ENCODE results near the gene ZCCHC2. TPM values are rescaled to one million over a fixed set of nuclear protein-coding genes. Genes with fewer than 3 reads are reported as not detected.
A peak's percentile ranks its signal among the peaks of the same experiment; 100 is the strongest.

Gene ZCCHC2
- total and polyA plus RNA-seq, 4 donors: 7.1 to 25.4 (median 10.8) TPM

DNA sequence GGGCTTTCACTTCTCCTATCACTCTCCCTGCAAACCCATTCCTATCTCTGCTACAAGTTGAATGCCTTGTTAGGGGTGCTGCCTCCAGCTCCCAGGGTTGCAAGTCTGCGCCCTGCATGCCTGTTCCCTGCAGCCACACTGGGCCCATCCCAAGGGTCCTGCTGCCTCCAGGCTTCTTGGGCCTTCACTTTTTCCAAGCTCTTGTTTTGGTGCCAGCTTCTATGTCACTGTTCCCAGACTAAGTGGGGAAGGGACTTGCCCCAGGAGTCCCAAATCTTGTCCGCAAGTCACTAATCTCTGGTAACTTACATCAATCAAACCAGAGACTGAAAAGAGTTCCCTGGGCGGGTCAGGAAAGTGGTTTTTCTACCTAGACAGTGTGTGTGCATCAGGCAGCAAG lies 65.4 kb downstream of the ZCCHC2 start:
- peaks cover 0 to 6% (median 1%) of the 10 kb centered on the region in 4 donors for H3K36me3 ChIP-seq (ENCODE audit: control insufficient read depth in 4 of 4, insufficient read depth in 3 of 4, low read depth in 1 of 4, low read length in 3 of 4)
- H3K4me1 ChIP-seq (ENCODE audit: control insufficient read depth in 4 of 4, insufficient read depth in 4 of 4, low read length in 3 of 4): peaks cover 0 to 20% (median 10%) of the 10 kb centered on the region in 4 donors
- peak; percentile 31 for DNase-seq (ENCODE audit: low spot score)
- H3K9me3 ChIP-seq (ENCODE audit: control insufficient read depth in 4 of 4, low read length in 3 of 4): peaks cover 0 to 3% (median 0%) of the 10 kb centered on the region in 4 donors
- H3K9ac ChIP-seq (ENCODE audit: low read depth in 1 of 2, low read length in 2 of 2): no peak overlapping the region
- H3K27me3 ChIP-seq (ENCODE audit: control insufficient read depth in 4 of 4, insufficient read depth in 4 of 4, low read length in 3 of 4): no peaks in the 10 kb centered on the region
- TF ChIP-seq, protein P1, sequence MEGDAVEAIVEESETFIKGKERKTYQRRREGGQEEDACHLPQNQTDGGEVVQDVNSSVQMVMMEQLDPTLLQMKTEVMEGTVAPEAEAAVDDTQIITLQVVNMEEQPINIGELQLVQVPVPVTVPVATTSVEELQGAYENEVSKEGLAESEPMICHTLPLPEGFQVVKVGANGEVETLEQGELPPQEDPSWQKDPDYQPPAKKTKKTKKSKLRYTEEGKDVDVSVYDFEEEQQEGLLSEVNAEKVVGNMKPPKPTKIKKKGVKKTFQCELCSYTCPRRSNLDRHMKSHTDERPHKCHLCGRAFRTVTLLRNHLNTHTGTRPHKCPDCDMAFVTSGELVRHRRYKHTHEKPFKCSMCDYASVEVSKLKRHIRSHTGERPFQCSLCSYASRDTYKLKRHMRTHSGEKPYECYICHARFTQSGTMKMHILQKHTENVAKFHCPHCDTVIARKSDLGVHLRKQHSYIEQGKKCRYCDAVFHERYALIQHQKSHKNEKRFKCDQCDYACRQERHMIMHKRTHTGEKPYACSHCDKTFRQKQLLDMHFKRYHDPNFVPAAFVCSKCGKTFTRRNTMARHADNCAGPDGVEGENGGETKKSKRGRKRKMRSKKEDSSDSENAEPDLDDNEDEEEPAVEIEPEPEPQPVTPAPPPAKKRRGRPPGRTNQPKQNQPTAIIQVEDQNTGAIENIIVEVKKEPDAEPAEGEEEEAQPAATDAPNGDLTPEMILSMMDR (IDR thresholded peaks at IDR 0.05; ENCODE audit: low read depth, low read length, missing input control): no peak
- TF ChIP-seq GABPA (IDR thresholded peaks at IDR 0.05 in 1 of 2, conservative IDR thresholded peaks at IDR 0.05 in 1 of 2) (no peak), YY1 (IDR thresholded peaks at IDR 0.05) (no peak), JUND (IDR thresholded peaks at IDR 0.05) (no peak), EGR1 (IDR thresholded peaks at IDR 0.05; ENCODE audit: low read depth in 2 of 2) (no peak), HNF4A (conservative IDR thresholded peaks at IDR 0.05) (no peak)
- TF ChIP-seq, protein P2, sequence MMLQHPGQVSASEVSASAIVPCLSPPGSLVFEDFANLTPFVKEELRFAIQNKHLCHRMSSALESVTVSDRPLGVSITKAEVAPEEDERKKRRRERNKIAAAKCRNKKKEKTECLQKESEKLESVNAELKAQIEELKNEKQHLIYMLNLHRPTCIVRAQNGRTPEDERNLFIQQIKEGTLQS (IDR thresholded peaks at IDR 0.05): no peak
- no peak overlapping the region for H3K4me3 ChIP-seq (ENCODE audit: low read depth in 1 of 3, low read length in 3 of 3)
- no peak overlapping the region for H3K27ac ChIP-seq (ENCODE audit: low read depth in 1 of 2, low read length in 2 of 2)
- WGBS: 94% methylated on average over 3 of the region's 3 CpGs

DNA sequence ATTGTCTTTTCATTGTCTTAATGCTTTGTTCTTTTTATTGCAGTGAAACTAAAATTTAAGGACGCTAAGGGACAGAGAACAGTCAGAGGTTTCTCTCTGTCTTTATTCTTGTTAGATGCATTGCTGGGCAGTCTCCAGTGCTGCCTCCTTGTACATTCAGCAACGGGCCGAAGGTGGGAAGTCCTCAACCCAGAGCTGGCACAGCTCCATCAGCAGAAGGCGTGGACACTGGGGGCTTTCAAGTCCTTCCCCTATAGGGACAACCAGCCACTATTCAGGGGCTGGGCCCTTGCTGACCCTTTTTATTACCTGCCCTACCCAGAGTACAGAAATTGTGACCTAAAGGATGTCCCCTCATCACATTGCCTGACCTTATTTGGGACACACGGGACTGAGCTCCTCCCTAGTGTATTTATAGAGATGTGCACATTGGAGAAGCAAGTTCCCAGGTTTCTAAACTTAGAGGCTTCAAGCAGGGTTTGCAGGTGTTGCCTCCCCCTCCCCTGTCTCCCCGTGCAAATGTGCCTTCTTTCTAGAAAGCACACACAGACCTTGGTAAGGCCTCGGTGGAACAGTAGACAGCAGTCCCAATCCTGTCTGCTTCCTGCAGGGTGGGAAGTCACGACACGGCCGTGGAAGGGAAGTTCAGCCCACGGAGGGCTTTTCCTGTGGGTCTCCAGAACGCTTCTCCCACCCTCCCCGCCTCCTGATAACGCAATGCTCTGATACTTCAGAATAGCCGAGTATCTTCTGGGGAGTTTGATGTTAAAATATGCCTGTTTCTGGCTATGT lies 68.2 kb downstream of the ZCCHC2 start:
- Histone ChIP-seq H3K4me1 (ENCODE audit: control insufficient read depth in 4 of 4, insufficient read depth in 4 of 4, low read length in 3 of 4) (peaks cover 2 to 4% (median 2%) of the 10 kb centered on the region in 4 donors), H3K27me3 (ENCODE audit: control insufficient read depth in 4 of 4, insufficient read depth in 4 of 4, low read length in 3 of 4) (peaks cover 0 to 2% (median 2%) of the 10 kb centered on the region in 4 donors), H3K36me3 (ENCODE audit: control insufficient read depth in 4 of 4, insufficient read depth in 3 of 4, low read depth in 1 of 4, low read length in 3 of 4) (no peaks in the 10 kb centered on the region), H3K4me3 (ENCODE audit: low read depth in 1 of 3, low read length in 3 of 3) (no peak overlapping the region), H3K9ac (ENCODE audit: low read depth in 1 of 2, low read length in 2 of 2) (no peak overlapping the region), H3K9me3 (ENCODE audit: control insufficient read depth in 4 of 4, low read length in 3 of 4) (peaks cover 0 to 3% (median 0%) of the 10 kb centered on the region in 4 donors), H3K27ac (ENCODE audit: low read depth in 1 of 2, low read length in 2 of 2) (no peak overlapping the region)
- TF ChIP-seq TAF1 (conservative IDR thresholded peaks at IDR 0.05): no peak
- TF ChIP-seq, protein P3, sequence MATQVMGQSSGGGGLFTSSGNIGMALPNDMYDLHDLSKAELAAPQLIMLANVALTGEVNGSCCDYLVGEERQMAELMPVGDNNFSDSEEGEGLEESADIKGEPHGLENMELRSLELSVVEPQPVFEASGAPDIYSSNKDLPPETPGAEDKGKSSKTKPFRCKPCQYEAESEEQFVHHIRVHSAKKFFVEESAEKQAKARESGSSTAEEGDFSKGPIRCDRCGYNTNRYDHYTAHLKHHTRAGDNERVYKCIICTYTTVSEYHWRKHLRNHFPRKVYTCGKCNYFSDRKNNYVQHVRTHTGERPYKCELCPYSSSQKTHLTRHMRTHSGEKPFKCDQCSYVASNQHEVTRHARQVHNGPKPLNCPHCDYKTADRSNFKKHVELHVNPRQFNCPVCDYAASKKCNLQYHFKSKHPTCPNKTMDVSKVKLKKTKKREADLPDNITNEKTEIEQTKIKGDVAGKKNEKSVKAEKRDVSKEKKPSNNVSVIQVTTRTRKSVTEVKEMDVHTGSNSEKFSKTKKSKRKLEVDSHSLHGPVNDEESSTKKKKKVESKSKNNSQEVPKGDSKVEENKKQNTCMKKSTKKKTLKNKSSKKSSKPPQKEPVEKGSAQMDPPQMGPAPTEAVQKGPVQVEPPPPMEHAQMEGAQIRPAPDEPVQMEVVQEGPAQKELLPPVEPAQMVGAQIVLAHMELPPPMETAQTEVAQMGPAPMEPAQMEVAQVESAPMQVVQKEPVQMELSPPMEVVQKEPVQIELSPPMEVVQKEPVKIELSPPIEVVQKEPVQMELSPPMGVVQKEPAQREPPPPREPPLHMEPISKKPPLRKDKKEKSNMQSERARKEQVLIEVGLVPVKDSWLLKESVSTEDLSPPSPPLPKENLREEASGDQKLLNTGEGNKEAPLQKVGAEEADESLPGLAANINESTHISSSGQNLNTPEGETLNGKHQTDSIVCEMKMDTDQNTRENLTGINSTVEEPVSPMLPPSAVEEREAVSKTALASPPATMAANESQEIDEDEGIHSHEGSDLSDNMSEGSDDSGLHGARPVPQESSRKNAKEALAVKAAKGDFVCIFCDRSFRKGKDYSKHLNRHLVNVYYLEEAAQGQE (IDR thresholded peaks at IDR 0.05): no peak
- TF ChIP-seq RXRA (IDR thresholded peaks at IDR 0.05): no peak
- WGBS: 67% methylated on average over 15 of the region's 15 CpGs
- DNase-seq (ENCODE audit: low spot score): peak; percentile 29

Data from liver (tissue), 9 donors.